ENCODE results near the gene KDM4C. TPM values are rescaled to one million over a fixed set of nuclear protein-coding genes. Genes with fewer than 3 reads are reported as not detected.

The KDM4C gene
- total RNA-seq, 2 donors from 2014 or later = 11.0 to 11.9 TPM

GRCh38 chr9:7185612-7186011 is 427.8 kb downstream of the KDM4C start:
- no peaks in the 10 kb centered on the region for H3K4me1 ChIP-seq
- no peaks in the 10 kb centered on the region for H3K36me3 ChIP-seq
- H3K27ac ChIP-seq = no peak overlapping the region
- H3K27me3 ChIP-seq = no peaks in the 10 kb centered on the region
- H3K9me3 ChIP-seq = peaks cover 0 to 12% of the 10 kb centered on the region in 2 donors
- no peak overlapping the region for H3K4me3 ChIP-seq
- TF ChIP-seq CTCF (IDR thresholded peaks at IDR 0.05) = no peak
- no peak for DNase-seq (ENCODE audit: low spot score)

GRCh38 chr9:7186175-7186574 is 428.4 kb downstream of the KDM4C start:
- DNase-seq (ENCODE audit: low spot score) = no peak
- H3K4me3 ChIP-seq = no peak overlapping the region
- H3K9me3 ChIP-seq = peaks cover 0 to 16% of the 10 kb centered on the region in 2 donors
- TF ChIP-seq CTCF (IDR thresholded peaks at IDR 0.05) = peak in 1 of 2 donors; percentile 39
- no peaks in the 10 kb centered on the region for H3K27me3 ChIP-seq
- H3K4me1 ChIP-seq = no peaks in the 10 kb centered on the region
- H3K36me3 ChIP-seq = no peaks in the 10 kb centered on the region
- no peak overlapping the region for H3K27ac ChIP-seq

GRCh38 chr9:7192266-7192665 is 434.5 kb downstream of the KDM4C start:
- no peak overlapping the region for H3K27ac ChIP-seq
- TF ChIP-seq CTCF (IDR thresholded peaks at IDR 0.05) = no peak
- no peaks in the 10 kb centered on the region for H3K36me3 ChIP-seq
- peak; percentile 38 for DNase-seq (ENCODE audit: low spot score)
- peaks cover 0 to 8% of the 10 kb centered on the region in 2 donors for H3K9me3 ChIP-seq
- no peaks in the 10 kb centered on the region for H3K4me1 ChIP-seq
- no peak overlapping the region for H3K4me3 ChIP-seq
- H3K27me3 ChIP-seq = no peaks in the 10 kb centered on the region

- H3K4me3 ChIP-seq = no peak overlapping the region
- no peak for TF ChIP-seq CTCF (IDR thresholded peaks at IDR 0.05)
- H3K27me3 ChIP-seq = no peaks in the 10 kb centered on the region
- H3K9me3 ChIP-seq = peaks cover 0 to 5% of the 10 kb centered on the region in 2 donors
- no peak for DNase-seq (ENCODE audit: low spot score)
- no peak overlapping the region for H3K27ac ChIP-seq
- H3K4me1 ChIP-seq = no peaks in the 10 kb centered on the region
- no peaks in the 10 kb centered on the region for H3K36me3 ChIP-seq
Observed at GRCh38 chr9:7195526-7195925, 437.8 kb downstream of the KDM4C start.

GRCh38 chr9:7196467-7196866 is 438.7 kb downstream of the KDM4C start:
- Histone ChIP-seq H3K27me3 (no peaks in the 10 kb centered on the region), H3K4me1 (no peaks in the 10 kb centered on the region), H3K36me3 (no peaks in the 10 kb centered on the region), H3K27ac (no peak overlapping the region), H3K9me3 (no peaks in the 10 kb centered on the region), H3K4me3 (no peak overlapping the region)
- TF ChIP-seq CTCF (IDR thresholded peaks at IDR 0.05) = no peak
- DNase-seq (ENCODE audit: low spot score) = no peak

GRCh38 chr9:7201196-7201595 is 443.4 kb downstream of the KDM4C start:
- Histone ChIP-seq H3K4me1 (no peaks in the 10 kb centered on the region), H3K27me3 (no peaks in the 10 kb centered on the region), H3K9me3 (no peaks in the 10 kb centered on the region), H3K4me3 (no peak overlapping the region), H3K27ac (no peak overlapping the region), H3K36me3 (no peaks in the 10 kb centered on the region)
- no peak for DNase-seq (ENCODE audit: low spot score)
- TF ChIP-seq CTCF (IDR thresholded peaks at IDR 0.05) = no peak
